Panc1 (cell line): ENCODE measurements around the gene EXOC8. TPM values are rescaled to one million over a fixed set of nuclear protein-coding genes. Genes with fewer than 3 reads are reported as not detected.

ENCODE experiments used
- ATAC-seq: fragments of 200-7000 bp; cut with Tn5 transposase; 2 replicates; pipeline ENCODE4 v1.9.1; 2020; ENCODE audit warnings: mild to moderate bottlenecking, moderate library complexity
- BruUV-seq: library from RNA; stranded (reverse); fragments of 400-500 nt; replicated peaks from 2 replicates; lab custom pipeline; 2021; lab: Mats Ljungman, UMichigan
- CTCF ChIA-PET: fragments of 300-600 bp; sonication (Branson Sonifier 250); formaldehyde crosslinking; loops from one replicate; lab custom pipeline; 2022; ENCODE audit warnings: antibody characterized with exemption; lab: Charles Lee
- POLR2A ChIA-PET: fragments of 300-600 bp; sonication (Branson Sonifier 250); formaldehyde crosslinking; loops from one replicate; lab custom pipeline; 2022; ENCODE audit warnings: antibody characterized with exemption; lab: Charles Lee
- DNase-seq: peaks from one replicate; pipeline ENCODE4 v3.0.0-alpha.2; 2010; ENCODE audit warnings: low read depth, low spot score
- H3K27ac ChIP-seq: 2 replicates; pipeline ENCODE4 v1.5.1; 2011; ENCODE audit warnings: mild to moderate bottlenecking, low read length, inconsistent platforms
- H3K27me3 ChIP-seq: fragments of 200-500 bp; sonication (Bioruptor generic); 2 replicates; pipeline ENCODE4 v1.6.0; 2014; ENCODE audit warnings: low read length, inconsistent platforms; ENCODE audit not compliant: control insufficient read depth, insufficient read depth
- H3K36me3 ChIP-seq: fragments of 200-500 bp; sonication (Bioruptor generic); 2 replicates; pipeline ENCODE4 v1.5.1; 2014; ENCODE audit warnings: inconsistent platforms, mild to moderate bottlenecking, low read length, moderate library complexity; ENCODE audit not compliant: control insufficient read depth, insufficient read depth
- H3K4me1 ChIP-seq: 2 replicates; pipeline ENCODE4 v1.5.1; 2011; ENCODE audit warnings: inconsistent platforms, mild to moderate bottlenecking, low read length, moderate library complexity; ENCODE audit not compliant: control insufficient read depth, insufficient read depth
- H3K4me3 ChIP-seq, 2 experiments: 2 replicates each; pipeline ENCODE4 v1.5.1; 2011 to 2012; ENCODE audit warnings: low read depth in 2 of 2, low read length in 2 of 2, mild to moderate bottlenecking in 2 of 2, inconsistent platforms in 1 of 2, moderate library complexity in 1 of 2
- H3K9me3 ChIP-seq: fragments of 200-500 bp; sonication (Bioruptor generic); 2 replicates; pipeline ENCODE4 v1.5.1; 2014; ENCODE audit warnings: low read depth, mild to moderate bottlenecking, inconsistent platforms, low read length, moderate library complexity; ENCODE audit not compliant: control insufficient read depth, insufficient read depth
- POLR2AphosphoS5 ChIP-seq: IDR thresholded peaks from 2 replicates; pipeline ENCODE4 v1.6.1; 2012; ENCODE audit warnings: mild to moderate bottlenecking, low read depth, low read length, moderate library complexity
- SIN3A ChIP-seq: IDR thresholded peaks from 2 replicates; pipeline ENCODE4 v1.6.1; 2012; ENCODE audit warnings: low read depth, mild to moderate bottlenecking, low read length, moderate library complexity, borderline replicate concordance; ENCODE audit not compliant: insufficient read depth
- TCF7L2 ChIP-seq: IDR thresholded peaks from 2 replicates; pipeline ENCODE4 v1.6.1; 2011; ENCODE audit warnings: mild to moderate bottlenecking, low read depth, low read length, inconsistent platforms
- in situ Hi-C: cut with HindIII; loops from 2 replicates; pipeline ENCODE4 v1.10.0; 2016; ENCODE audit warnings: low sequenced_read_pairs, low pct_unique_long_range_greater_than_20kb
- intact Hi-C: fragments of 100-400 bp; cut with micrococcal nuclease; formaldehyde crosslinking; loops from one replicate; pipeline ENCODE4 v1.10.0; 2022; ENCODE audit not compliant: unreplicated experiment
- total RNA-seq: library from RNA; stranded (reverse); gene quantifications from one replicate; pipeline ENCODE4 v1.2.1, GENCODE V29; 2021; ENCODE audit not compliant: unreplicated experiment
- TF ChIP-seq, protein P1 (sequence below): fragments of 450-650 bp; IDR thresholded peaks from 2 replicates; pipeline ENCODE4 v1.5.1; 2017; ENCODE audit warnings: mild to moderate bottlenecking
- TF ChIP-seq, protein P2 (sequence below), 2 experiments: IDR thresholded peaks; 2 replicates each; pipeline ENCODE4 v1.6.1; 2011 to 2012; ENCODE audit warnings: low read depth in 2 of 2, control low read depth in 1 of 2, low read length in 1 of 2, mild to moderate bottlenecking in 1 of 2, moderate library complexity in 1 of 2; ENCODE audit not compliant: insufficient read depth in 1 of 2

Gene EXOC8
- total RNA-seq, 1 experiment from 2014 or later: 14.0 TPM

DNA sequence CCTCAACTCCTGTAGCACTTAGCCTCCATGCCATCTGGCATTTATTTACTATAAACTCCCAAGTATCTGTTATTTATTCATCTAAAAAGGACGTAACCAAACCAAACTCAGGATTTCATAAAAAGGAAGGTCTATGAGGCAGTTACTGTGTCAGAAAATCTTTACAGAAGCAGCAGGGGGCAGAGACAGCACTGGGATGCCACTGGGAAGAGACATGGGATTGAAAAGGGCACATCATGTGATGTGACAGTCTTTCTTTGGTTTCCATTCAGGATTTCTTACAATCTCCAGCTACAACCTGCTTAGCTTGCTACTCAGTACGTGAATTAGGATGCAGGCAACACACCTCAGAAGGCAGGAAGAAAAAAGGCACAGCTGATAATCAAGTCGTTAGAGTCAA lies 31.6 kb upstream of the EXOC8 start:
- in situ Hi-C loops (no loop called here), intact Hi-C loops (no loop called here)
- H3K36me3 ChIP-seq: peaks cover 2% of the 10 kb centered on the region; the same call in 1 of the 2 replicates
- ChIA-PET CTCF (no interaction called here), POLR2A (no interaction called here)
- no peak for TF ChIP-seq TCF7L2
- TF ChIP-seq, protein P1, sequence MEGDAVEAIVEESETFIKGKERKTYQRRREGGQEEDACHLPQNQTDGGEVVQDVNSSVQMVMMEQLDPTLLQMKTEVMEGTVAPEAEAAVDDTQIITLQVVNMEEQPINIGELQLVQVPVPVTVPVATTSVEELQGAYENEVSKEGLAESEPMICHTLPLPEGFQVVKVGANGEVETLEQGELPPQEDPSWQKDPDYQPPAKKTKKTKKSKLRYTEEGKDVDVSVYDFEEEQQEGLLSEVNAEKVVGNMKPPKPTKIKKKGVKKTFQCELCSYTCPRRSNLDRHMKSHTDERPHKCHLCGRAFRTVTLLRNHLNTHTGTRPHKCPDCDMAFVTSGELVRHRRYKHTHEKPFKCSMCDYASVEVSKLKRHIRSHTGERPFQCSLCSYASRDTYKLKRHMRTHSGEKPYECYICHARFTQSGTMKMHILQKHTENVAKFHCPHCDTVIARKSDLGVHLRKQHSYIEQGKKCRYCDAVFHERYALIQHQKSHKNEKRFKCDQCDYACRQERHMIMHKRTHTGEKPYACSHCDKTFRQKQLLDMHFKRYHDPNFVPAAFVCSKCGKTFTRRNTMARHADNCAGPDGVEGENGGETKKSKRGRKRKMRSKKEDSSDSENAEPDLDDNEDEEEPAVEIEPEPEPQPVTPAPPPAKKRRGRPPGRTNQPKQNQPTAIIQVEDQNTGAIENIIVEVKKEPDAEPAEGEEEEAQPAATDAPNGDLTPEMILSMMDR: peak; percentile 21; the same call in 1 of the 2 replicates
- H3K4me3 ChIP-seq: no peak overlapping the region
- DNase-seq: no peak
- H3K27me3 ChIP-seq: no peaks in the 10 kb centered on the region
- ATAC-seq: 0 out of 2 replicates have a peak, but pooled peaks have one; percentile 56
- no peaks in the 10 kb centered on the region for H3K4me1 ChIP-seq
- no TSS peak for BruUV-seq
- no peaks in the 10 kb centered on the region for H3K9me3 ChIP-seq
- H3K27ac ChIP-seq: no peak overlapping the region

DNA sequence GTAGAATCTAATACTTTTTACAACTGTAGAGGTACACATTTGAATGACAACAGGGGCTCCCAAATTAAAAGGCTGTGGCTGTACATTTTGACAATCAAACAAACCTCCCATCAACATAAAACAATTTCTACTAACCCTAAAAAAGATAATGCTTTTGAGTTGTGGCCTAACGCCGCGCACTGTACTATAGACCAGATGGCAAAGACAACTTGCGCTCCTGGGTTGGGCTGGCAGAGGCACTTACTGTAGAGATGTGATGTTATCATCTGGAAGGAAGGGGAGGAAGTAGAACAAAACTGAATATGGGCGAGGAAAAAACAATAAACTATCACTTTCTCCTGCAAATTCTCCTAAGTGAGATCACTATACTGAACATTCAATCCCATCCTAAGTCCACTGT lies 26.5 kb upstream of the EXOC8 start:
- CTCF ChIA-PET: no interaction called here
- DNase-seq: no peak
- H3K27me3 ChIP-seq: no peaks in the 10 kb centered on the region
- H3K4me1 ChIP-seq: no peaks in the 10 kb centered on the region
- no peaks in the 10 kb centered on the region for H3K9me3 ChIP-seq
- no peak for TF ChIP-seq SIN3A
- TF ChIP-seq POLR2AphosphoS5: no peak
- no peak for TF ChIP-seq TCF7L2
- TF ChIP-seq, protein P1: no peak
- TF ChIP-seq, protein P2, sequence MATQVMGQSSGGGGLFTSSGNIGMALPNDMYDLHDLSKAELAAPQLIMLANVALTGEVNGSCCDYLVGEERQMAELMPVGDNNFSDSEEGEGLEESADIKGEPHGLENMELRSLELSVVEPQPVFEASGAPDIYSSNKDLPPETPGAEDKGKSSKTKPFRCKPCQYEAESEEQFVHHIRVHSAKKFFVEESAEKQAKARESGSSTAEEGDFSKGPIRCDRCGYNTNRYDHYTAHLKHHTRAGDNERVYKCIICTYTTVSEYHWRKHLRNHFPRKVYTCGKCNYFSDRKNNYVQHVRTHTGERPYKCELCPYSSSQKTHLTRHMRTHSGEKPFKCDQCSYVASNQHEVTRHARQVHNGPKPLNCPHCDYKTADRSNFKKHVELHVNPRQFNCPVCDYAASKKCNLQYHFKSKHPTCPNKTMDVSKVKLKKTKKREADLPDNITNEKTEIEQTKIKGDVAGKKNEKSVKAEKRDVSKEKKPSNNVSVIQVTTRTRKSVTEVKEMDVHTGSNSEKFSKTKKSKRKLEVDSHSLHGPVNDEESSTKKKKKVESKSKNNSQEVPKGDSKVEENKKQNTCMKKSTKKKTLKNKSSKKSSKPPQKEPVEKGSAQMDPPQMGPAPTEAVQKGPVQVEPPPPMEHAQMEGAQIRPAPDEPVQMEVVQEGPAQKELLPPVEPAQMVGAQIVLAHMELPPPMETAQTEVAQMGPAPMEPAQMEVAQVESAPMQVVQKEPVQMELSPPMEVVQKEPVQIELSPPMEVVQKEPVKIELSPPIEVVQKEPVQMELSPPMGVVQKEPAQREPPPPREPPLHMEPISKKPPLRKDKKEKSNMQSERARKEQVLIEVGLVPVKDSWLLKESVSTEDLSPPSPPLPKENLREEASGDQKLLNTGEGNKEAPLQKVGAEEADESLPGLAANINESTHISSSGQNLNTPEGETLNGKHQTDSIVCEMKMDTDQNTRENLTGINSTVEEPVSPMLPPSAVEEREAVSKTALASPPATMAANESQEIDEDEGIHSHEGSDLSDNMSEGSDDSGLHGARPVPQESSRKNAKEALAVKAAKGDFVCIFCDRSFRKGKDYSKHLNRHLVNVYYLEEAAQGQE (IDR thresholded peaks at IDR 0.05; ENCODE audit: insufficient read depth in 1 of 2, low read depth in 2 of 2, low read length in 1 of 2): no peak
- no peak overlapping the region for H3K27ac ChIP-seq
- no peak for ATAC-seq
- intact Hi-C loops: no loop called here
- POLR2A ChIA-PET: no interaction called here
- in situ Hi-C loops: no loop called here
- no peak overlapping the region for H3K4me3 ChIP-seq
- no TSS peak for BruUV-seq
- peaks cover 2% of the 10 kb centered on the region; the same call in 1 of the 2 replicates for H3K36me3 ChIP-seq
